Forelimb muscle (tissue), 1 donor: ENCODE measurements around the gene PUM2. TPM values are rescaled to one million over a fixed set of nuclear protein-coding genes. Genes with fewer than 3 reads are reported as not detected.
A peak's percentile ranks its signal among the peaks of the same experiment; 100 is the strongest.
"Not testable (repeated sequence)": the region's sequence is repeated elsewhere in the genome, so short reads cannot be mapped to it uniquely, and the experiment has no call there.

Experiments used
- DNase-seq: peaks from one replicate; pipeline ENCODE4 v3.0.0-alpha.2; 2013; ENCODE audit warnings: low read depth
- polyA plus RNA-seq: library from polyadenylated mRNA; unstranded; fragments of 120-200 nt; gene quantifications from one replicate; pipeline ENCODE4 v1.2.1, GENCODE V29; 2013; ENCODE audit not compliant: insufficient read length

Gene PUM2
- polyA plus RNA-seq, 1 donor, result 57.6 TPM

GRCh38 chr2:20294231-20294630 is 56.4 kb downstream of the PUM2 start:
- no peak for DNase-seq

- DNase-seq, result no peak
Measured at GRCh38 chr2:20292984-20293383, 57.7 kb downstream of the PUM2 start.

GRCh38 chr2:20291846-20292408 is 58.7 kb downstream of the PUM2 start:
- DNase-seq, result no peak

GRCh38 chr2:20291106-20291564 is 59.5 kb downstream of the PUM2 start:
- no peak for DNase-seq

GRCh38 chr2:20288642-20289340 is 61.9 kb downstream of the PUM2 start:
- no peak for DNase-seq

- DNase-seq, result peak; percentile 56
Measured at GRCh38 chr2:20282916-20283592, 67.6 kb downstream of the PUM2 start.

GRCh38 chr2:20281876-20282275 is 68.8 kb downstream of the PUM2 start:
- no peak for DNase-seq

GRCh38 chr2:20273042-20273441 is 77.6 kb downstream of the PUM2 start:
- no peak for DNase-seq

- DNase-seq, result not testable (repeated sequence)
Measured at GRCh38 chr2:20268317-20268716, 82.3 kb downstream of the PUM2 start.

GRCh38 chr2:20267529-20267928 is 83.1 kb downstream of the PUM2 start:
- DNase-seq, result no peak

GRCh38 chr2:20264629-20265028 is 86.0 kb downstream of the PUM2 start:
- no peak for DNase-seq

GRCh38 chr2:20257411-20257810 is 93.2 kb downstream of the PUM2 start:
- DNase-seq, result no peak

GRCh38 chr2:20254731-20255130 is 95.9 kb downstream of the PUM2 start:
- no peak for DNase-seq

- no peak for DNase-seq
Measured at GRCh38 chr2:20250436-20250835, 100.2 kb downstream of the PUM2 start.

- DNase-seq, result no peak
Measured at GRCh38 chr2:20249170-20249569, 101.5 kb downstream of the PUM2 start.

- DNase-seq, result no peak
Measured at GRCh38 chr2:20247084-20247483, 103.6 kb downstream of the PUM2 start.

- DNase-seq, result not testable (repeated sequence)
Measured at GRCh38 chr2:20243637-20244036, 107.0 kb downstream of the PUM2 start.

- no peak for DNase-seq
Measured at GRCh38 chr2:20242727-20243377, 107.8 kb downstream of the PUM2 start.

GRCh38 chr2:20241973-20242726 is 108.5 kb downstream of the PUM2 start:
- DNase-seq, result no peak

GRCh38 chr2:20240291-20240690 is 110.4 kb downstream of the PUM2 start:
- not testable (repeated sequence) for DNase-seq

GRCh38 chr2:20236496-20236895 is 114.1 kb downstream of the PUM2 start:
- DNase-seq, result no peak
